ENCODE data around the gene IL17D.
"Not testable (repeated sequence)": the region's sequence is repeated elsewhere in the genome, so short reads cannot be mapped to it uniquely, and the experiment has no call there.

Gene IL17D

GRCh38 chr13:20676213-20676612 is 27.3 kb upstream of the IL17D start:
- no peaks in the 10 kb centered on the region for H4K20me1 ChIP-seq (ENCODE audit: insufficient read depth, low read length)
- H3K9me3 ChIP-seq (ENCODE audit: insufficient read depth, low read length, severe bottlenecking): no peaks in the 10 kb centered on the region
- no peak overlapping the region for H3K4me3 ChIP-seq (ENCODE audit: low read depth in 1 of 2, low read length in 2 of 2)
- no peak for DNase-seq
- ATAC-seq (ENCODE audit: insufficient read depth, low read depth): no peak
- H3K4me2 ChIP-seq (ENCODE audit: insufficient read depth, low read length): no peak overlapping the region
- H3K27me3 ChIP-seq (ENCODE audit: insufficient read depth, low read length, poor library complexity): no peaks in the 10 kb centered on the region
- H3K4me1 ChIP-seq (ENCODE audit: insufficient read depth, low read length): no peaks in the 10 kb centered on the region
- peaks cover 2% of the 10 kb centered on the region; the same call in 1 of the 2 replicates for H3K36me3 ChIP-seq (ENCODE audit: insufficient read depth, low read length)
- H3K27ac ChIP-seq (ENCODE audit: low read length): no peak overlapping the region
- no peaks in the 10 kb centered on the region for H3K79me2 ChIP-seq (ENCODE audit: insufficient read depth, low read length)
- TF ChIP-seq EZH2 (IDR thresholded peaks at IDR 0.05; ENCODE audit: borderline replicate concordance, low read depth, low read length, severe bottlenecking) (no peak), CTCF (IDR thresholded peaks at IDR 0.05; ENCODE audit: borderline replicate concordance, extremely low read depth, low read length, poor library complexity, severe bottlenecking) (no peak)
- H2AFZ ChIP-seq (ENCODE audit: low read depth, low read length): no peak overlapping the region
- H3K9ac ChIP-seq (ENCODE audit: low read depth, low read length): no peak overlapping the region

- not testable (repeated sequence) for H3K79me2 ChIP-seq (ENCODE audit: insufficient read depth, low read length); H3K27ac ChIP-seq (ENCODE audit: low read length); DNase-seq; H3K4me3 ChIP-seq (ENCODE audit: low read depth in 1 of 2, low read length in 2 of 2); H3K27me3 ChIP-seq (ENCODE audit: insufficient read depth, low read length, poor library complexity); H4K20me1 ChIP-seq (ENCODE audit: insufficient read depth, low read length); ATAC-seq (ENCODE audit: insufficient read depth, low read depth); H3K4me1 ChIP-seq (ENCODE audit: insufficient read depth, low read length); H2AFZ ChIP-seq (ENCODE audit: low read depth, low read length); H3K4me2 ChIP-seq (ENCODE audit: insufficient read depth, low read length); H3K36me3 ChIP-seq (ENCODE audit: insufficient read depth, low read length); H3K9ac ChIP-seq (ENCODE audit: low read depth, low read length); H3K9me3 ChIP-seq (ENCODE audit: insufficient read depth, low read length, severe bottlenecking)
Measured at GRCh38 chr13:20678606-20679005, 24.9 kb upstream of the IL17D start.

- Histone ChIP-seq H2AFZ (ENCODE audit: low read depth, low read length) (no peak overlapping the region), H3K79me2 (ENCODE audit: insufficient read depth, low read length) (no peaks in the 10 kb centered on the region), H3K9ac (ENCODE audit: low read depth, low read length) (no peak overlapping the region), H3K4me1 (ENCODE audit: insufficient read depth, low read length) (no peaks in the 10 kb centered on the region), H3K27me3 (ENCODE audit: insufficient read depth, low read length, poor library complexity) (no peaks in the 10 kb centered on the region), H4K20me1 (ENCODE audit: insufficient read depth, low read length) (no peaks in the 10 kb centered on the region), H3K27ac (ENCODE audit: low read length) (no peak overlapping the region), H3K9me3 (ENCODE audit: insufficient read depth, low read length, severe bottlenecking) (no peaks in the 10 kb centered on the region), H3K36me3 (ENCODE audit: insufficient read depth, low read length) (no peaks in the 10 kb centered on the region), H3K4me2 (ENCODE audit: insufficient read depth, low read length) (no peak overlapping the region), H3K4me3 (ENCODE audit: low read depth in 1 of 2, low read length in 2 of 2) (no peak overlapping the region)
- TF ChIP-seq EZH2 (IDR thresholded peaks at IDR 0.05; ENCODE audit: borderline replicate concordance, low read depth, low read length, severe bottlenecking) (no peak), CTCF (IDR thresholded peaks at IDR 0.05; ENCODE audit: borderline replicate concordance, extremely low read depth, low read length, poor library complexity, severe bottlenecking) (no peak)
- ATAC-seq (ENCODE audit: insufficient read depth, low read depth) (no peak), DNase-seq (no peak)
Measured at GRCh38 chr13:20679879-20680278, 23.6 kb upstream of the IL17D start.

DNA sequence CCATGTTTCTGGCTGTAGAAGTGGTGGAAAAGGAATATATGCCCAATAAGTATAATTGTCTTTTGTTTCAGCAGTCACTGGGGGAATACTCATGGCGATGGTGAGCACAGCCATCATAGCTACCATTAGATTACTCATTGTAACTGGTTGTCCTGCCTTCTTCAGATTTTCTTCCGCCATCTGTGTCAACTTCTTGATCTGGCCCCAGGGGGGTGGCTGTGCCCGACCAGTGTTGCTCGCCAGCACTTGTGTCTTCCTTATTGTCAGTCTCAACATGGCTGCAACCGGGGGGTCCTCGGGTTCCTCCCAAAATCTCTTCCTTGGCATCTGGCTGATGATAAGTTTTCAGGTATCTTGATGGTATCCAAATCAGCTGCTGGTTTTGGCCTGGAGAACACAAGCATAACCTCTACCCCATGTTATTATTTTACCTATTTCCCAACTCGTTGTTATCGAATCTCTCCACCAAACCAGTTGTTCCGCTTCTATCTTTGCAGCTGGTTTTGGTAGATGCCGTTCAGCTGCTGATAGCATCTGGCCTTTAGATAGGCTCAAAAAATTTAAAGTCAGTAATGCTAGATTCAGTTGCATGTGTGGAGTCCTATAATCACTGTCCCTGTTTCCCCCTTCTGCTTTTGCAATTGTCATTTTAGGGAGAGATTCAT is 23.0 kb upstream of the IL17D start:
- no peak for ATAC-seq (ENCODE audit: insufficient read depth, low read depth)
- Histone ChIP-seq H2AFZ (ENCODE audit: low read depth, low read length) (no peak overlapping the region), H3K4me1 (ENCODE audit: insufficient read depth, low read length) (no peaks in the 10 kb centered on the region), H3K4me2 (ENCODE audit: insufficient read depth, low read length) (no peak overlapping the region), H3K79me2 (ENCODE audit: insufficient read depth, low read length) (no peaks in the 10 kb centered on the region), H4K20me1 (ENCODE audit: insufficient read depth, low read length) (no peaks in the 10 kb centered on the region), H3K27ac (ENCODE audit: low read length) (no peak overlapping the region), H3K27me3 (ENCODE audit: insufficient read depth, low read length, poor library complexity) (no peaks in the 10 kb centered on the region), H3K36me3 (ENCODE audit: insufficient read depth, low read length) (no peaks in the 10 kb centered on the region), H3K9me3 (ENCODE audit: insufficient read depth, low read length, severe bottlenecking) (no peaks in the 10 kb centered on the region), H3K4me3 (ENCODE audit: low read depth in 1 of 2, low read length in 2 of 2) (no peak overlapping the region), H3K9ac (ENCODE audit: low read depth, low read length) (no peak overlapping the region)
- no peak for TF ChIP-seq EZH2 (IDR thresholded peaks at IDR 0.05; ENCODE audit: borderline replicate concordance, low read depth, low read length, severe bottlenecking)
- TF ChIP-seq CTCF (IDR thresholded peaks at IDR 0.05; ENCODE audit: borderline replicate concordance, extremely low read depth, low read length, poor library complexity, severe bottlenecking): no peak
- no peak for DNase-seq

DNA sequence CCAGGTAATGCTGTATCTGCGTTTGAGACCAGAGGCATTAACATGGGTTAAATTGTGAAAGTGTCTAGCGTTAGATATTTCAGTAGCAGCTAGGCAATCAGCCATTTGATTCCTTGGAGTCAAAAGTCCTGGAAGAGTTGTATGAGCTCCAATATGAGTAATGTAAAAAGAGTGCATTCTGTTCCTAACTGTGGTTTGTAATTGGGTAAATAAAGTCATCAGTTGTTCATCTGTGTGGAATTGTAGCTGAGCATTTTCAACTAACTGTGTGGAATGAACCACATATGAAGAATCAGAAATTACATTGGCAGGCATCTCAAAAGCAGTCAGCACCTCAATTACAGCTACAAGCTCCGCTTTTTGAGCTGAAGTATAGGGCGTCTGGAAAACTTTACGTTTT is 22.0 kb upstream of the IL17D start:
- not testable (repeated sequence) for ATAC-seq (ENCODE audit: insufficient read depth, low read depth); H3K36me3 ChIP-seq (ENCODE audit: insufficient read depth, low read length); H3K9me3 ChIP-seq (ENCODE audit: insufficient read depth, low read length, severe bottlenecking); H4K20me1 ChIP-seq (ENCODE audit: insufficient read depth, low read length); H3K9ac ChIP-seq (ENCODE audit: low read depth, low read length); H3K27me3 ChIP-seq (ENCODE audit: insufficient read depth, low read length, poor library complexity); H3K27ac ChIP-seq (ENCODE audit: low read length); H3K4me2 ChIP-seq (ENCODE audit: insufficient read depth, low read length); H2AFZ ChIP-seq (ENCODE audit: low read depth, low read length); DNase-seq; H3K79me2 ChIP-seq (ENCODE audit: insufficient read depth, low read length); H3K4me3 ChIP-seq (ENCODE audit: low read depth in 1 of 2, low read length in 2 of 2); H3K4me1 ChIP-seq (ENCODE audit: insufficient read depth, low read length)

Data from DND-41 (cell line).